Pons (tissue), 1 donor: ENCODE measurements around the gene LMOD1.
"Not testable (repeated sequence)": the region's sequence is repeated elsewhere in the genome, so short reads cannot be mapped to it uniquely, and the experiment has no call there.

Source experiments
- DNase-seq: peaks from one replicate; pipeline ENCODE4 v3.0.0-alpha.2; 2016; ENCODE audit warnings: low spot score

The LMOD1 gene

GRCh38 chr1:201947697-201948008 is 1.3 kb upstream of the LMOD1 start:
- no peak for DNase-seq

- DNase-seq, result no peak
Measured at GRCh38 chr1:201945863-201946223, 505 bp downstream of the LMOD1 start.

GRCh38 chr1:201945157-201945556 is 1.2 kb downstream of the LMOD1 start:
- DNase-seq, result no peak

- no peak for DNase-seq
Measured at GRCh38 chr1:201944639-201945038, 1.7 kb downstream of the LMOD1 start.

- no peak for DNase-seq
Measured at GRCh38 chr1:201944002-201944401, 2.3 kb downstream of the LMOD1 start.

GRCh38 chr1:201942129-201942495 is 4.2 kb downstream of the LMOD1 start:
- DNase-seq, result no peak

GRCh38 chr1:201941420-201942128 is 4.8 kb downstream of the LMOD1 start:
- DNase-seq, result no peak

GRCh38 chr1:201940316-201940715 is 6.0 kb downstream of the LMOD1 start:
- not testable (repeated sequence) for DNase-seq

GRCh38 chr1:201939574-201939973 is 6.8 kb downstream of the LMOD1 start:
- no peak for DNase-seq

- no peak for DNase-seq
Measured at GRCh38 chr1:201939148-201939547, 7.2 kb downstream of the LMOD1 start.

GRCh38 chr1:201938440-201939035 is 7.8 kb downstream of the LMOD1 start:
- DNase-seq, result no peak

- DNase-seq, result no peak
Measured at GRCh38 chr1:201937624-201938213, 8.6 kb downstream of the LMOD1 start.

GRCh38 chr1:201933840-201934430 is 12.4 kb downstream of the LMOD1 start:
- no peak for DNase-seq

- no peak for DNase-seq
Measured at GRCh38 chr1:201930803-201931202, 15.5 kb downstream of the LMOD1 start.

GRCh38 chr1:201930137-201930536 is 16.2 kb downstream of the LMOD1 start:
- no peak for DNase-seq

GRCh38 chr1:201928266-201928665 is 18.1 kb downstream of the LMOD1 start:
- no peak for DNase-seq

- DNase-seq, result no peak
Measured at GRCh38 chr1:201925981-201926645, 20.2 kb downstream of the LMOD1 start.

GRCh38 chr1:201925301-201925567 is 21.1 kb downstream of the LMOD1 start:
- DNase-seq, result no peak

- DNase-seq, result no peak
Measured at GRCh38 chr1:201921952-201922558, 24.3 kb downstream of the LMOD1 start.

GRCh38 chr1:201918343-201918742 is 28.0 kb downstream of the LMOD1 start:
- DNase-seq, result no peak

- DNase-seq, result no peak
Measured at GRCh38 chr1:201917362-201918033, 28.9 kb downstream of the LMOD1 start.

- no peak for DNase-seq
Measured at GRCh38 chr1:201916649-201917249, 29.6 kb downstream of the LMOD1 start.
